MCF 10A (cell line): ENCODE results near the gene SS18. TPM values are rescaled to one million over a fixed set of nuclear protein-coding genes. Genes with fewer than 3 reads are reported as not detected.

Experiments used
- BruUV-seq: library from RNA; stranded (reverse); fragments of 400-500 nt; replicated peaks from 2 replicates; lab custom pipeline; 2021; lab: Mats Ljungman, UMichigan
- CTCF ChIA-PET: fragments of 300-600 bp; sonication (Branson Sonifier 250); formaldehyde crosslinking; extraction: SDS; loops from one replicate; lab custom pipeline; 2021; ENCODE audit warnings: antibody characterized with exemption, inconsistent platforms; lab: Yijun Ruan, JAX
- POLR2A ChIA-PET: fragments of 300-600, 350-650 bp; sonication (Branson Sonifier 250); formaldehyde crosslinking; extraction: SDS; loops from one replicate; lab custom pipeline; 2020; ENCODE audit warnings: antibody characterized with exemption, inconsistent platforms; lab: Yijun Ruan, JAX
- DNase-seq: peaks from one replicate; pipeline ENCODE4 v3.0.0-alpha.2; 2018; ENCODE audit not compliant: unreplicated experiment
- H3K27ac Mint-ChIP-seq: one replicate; pipeline ENCODE4 v1.8.0; 2022; ENCODE audit warnings: mild to moderate bottlenecking, low read depth, mixed read lengths; ENCODE audit not compliant: unreplicated experiment
- H3K27me3 Mint-ChIP-seq: one replicate; pipeline ENCODE4 v1.8.0; 2022; ENCODE audit warnings: mixed read lengths; ENCODE audit not compliant: insufficient read depth, unreplicated experiment
- H3K36me3 Mint-ChIP-seq: one replicate; pipeline ENCODE4 v1.8.0; 2022; ENCODE audit warnings: mild to moderate bottlenecking, moderate library complexity, mixed read lengths; ENCODE audit not compliant: insufficient read depth, unreplicated experiment
- H3K4me1 Mint-ChIP-seq: one replicate; pipeline ENCODE4 v1.8.0; 2022; ENCODE audit warnings: mixed read lengths; ENCODE audit not compliant: insufficient read depth, unreplicated experiment
- H3K4me3 Mint-ChIP-seq: one replicate; pipeline ENCODE4 v1.8.0; 2022; ENCODE audit warnings: mild to moderate bottlenecking, moderate library complexity, mixed read lengths; ENCODE audit not compliant: unreplicated experiment
- H3K9me3 Mint-ChIP-seq: one replicate; pipeline ENCODE4 v1.8.0; 2022; ENCODE audit warnings: mixed read lengths; ENCODE audit not compliant: unreplicated experiment
- intact Hi-C: fragments of 100-400 bp; cut with micrococcal nuclease; formaldehyde crosslinking; loops from 2 replicates; pipeline ENCODE4 v1.14.1; 2022
- total RNA-seq: library from RNA; stranded (reverse); gene quantifications from 2 replicates; pipeline ENCODE4 v1.2.3, GENCODE V29; 2022
- TF ChIP-seq, protein P1 (sequence below): fragments of 200-600 bp; IDR thresholded peaks from one replicate; pipeline ENCODE4 v1.8.0; 2022; ENCODE audit warnings: antibody characterized with exemption, mild to moderate bottlenecking; ENCODE audit not compliant: unreplicated experiment

The SS18 gene
- total RNA-seq, 1 experiment from 2014 or later = 89.9 TPM

DNA sequence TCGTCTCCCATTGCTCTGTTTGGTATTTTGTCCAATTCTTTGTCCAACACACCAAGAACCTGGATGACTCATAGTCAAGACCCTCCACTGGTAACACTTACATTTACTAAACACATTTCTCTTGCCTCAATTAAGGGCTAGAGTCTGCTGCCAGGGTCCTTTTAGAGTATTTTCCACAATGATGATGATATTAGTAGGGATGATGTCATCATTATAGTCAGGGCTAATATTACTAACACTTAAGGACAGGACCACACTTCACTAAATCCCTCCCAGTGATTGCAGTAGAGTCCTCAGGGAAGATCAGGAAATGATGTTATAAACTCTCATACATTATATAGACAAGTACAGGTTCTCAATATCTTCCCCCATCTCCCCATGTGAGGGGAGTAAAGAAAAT, 13.6 kb upstream of the SS18 start:
- ChIA-PET POLR2A (no interaction called here), CTCF (interaction anchor here (0.8 kb wide), 1 partner anchor 26 kb away, joined by 7 read pairs; no protein-coding TSS in a partner anchor)
- Mint-ChIP-seq H3K27me3 (no peaks in the 10 kb centered on the region), H3K36me3 (no peaks in the 10 kb centered on the region), H3K9me3 (no peaks in the 10 kb centered on the region), H3K27ac (no peak overlapping the region), H3K4me1 (no peaks in the 10 kb centered on the region), H3K4me3 (no peak overlapping the region)
- no peak for DNase-seq
- TF ChIP-seq, protein P1, sequence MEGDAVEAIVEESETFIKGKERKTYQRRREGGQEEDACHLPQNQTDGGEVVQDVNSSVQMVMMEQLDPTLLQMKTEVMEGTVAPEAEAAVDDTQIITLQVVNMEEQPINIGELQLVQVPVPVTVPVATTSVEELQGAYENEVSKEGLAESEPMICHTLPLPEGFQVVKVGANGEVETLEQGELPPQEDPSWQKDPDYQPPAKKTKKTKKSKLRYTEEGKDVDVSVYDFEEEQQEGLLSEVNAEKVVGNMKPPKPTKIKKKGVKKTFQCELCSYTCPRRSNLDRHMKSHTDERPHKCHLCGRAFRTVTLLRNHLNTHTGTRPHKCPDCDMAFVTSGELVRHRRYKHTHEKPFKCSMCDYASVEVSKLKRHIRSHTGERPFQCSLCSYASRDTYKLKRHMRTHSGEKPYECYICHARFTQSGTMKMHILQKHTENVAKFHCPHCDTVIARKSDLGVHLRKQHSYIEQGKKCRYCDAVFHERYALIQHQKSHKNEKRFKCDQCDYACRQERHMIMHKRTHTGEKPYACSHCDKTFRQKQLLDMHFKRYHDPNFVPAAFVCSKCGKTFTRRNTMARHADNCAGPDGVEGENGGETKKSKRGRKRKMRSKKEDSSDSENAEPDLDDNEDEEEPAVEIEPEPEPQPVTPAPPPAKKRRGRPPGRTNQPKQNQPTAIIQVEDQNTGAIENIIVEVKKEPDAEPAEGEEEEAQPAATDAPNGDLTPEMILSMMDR = no peak
- no TSS peak for BruUV-seq
- intact Hi-C loops = no loop called here

DNA sequence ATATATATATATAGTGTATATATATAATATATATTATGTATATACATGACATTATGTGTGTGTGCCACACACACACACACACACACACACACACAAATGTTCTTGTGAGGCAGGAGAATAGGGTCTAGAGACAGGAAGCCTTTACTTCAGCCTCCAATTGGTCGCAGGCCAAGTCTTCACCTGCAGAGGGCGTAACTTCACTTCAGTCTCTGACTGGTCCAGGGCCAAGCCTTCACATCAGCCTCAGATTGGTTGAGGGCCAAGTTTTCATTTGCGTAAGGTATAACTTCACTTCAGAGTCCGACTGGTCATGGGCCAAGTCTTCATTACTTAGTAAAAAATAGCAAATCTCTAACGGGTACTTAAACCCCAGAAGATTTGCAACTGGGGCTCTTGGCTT, 13.2 kb upstream of the SS18 start:
- no TSS peak for BruUV-seq
- DNase-seq = peak; percentile 58
- H3K4me1 Mint-ChIP-seq = no peaks in the 10 kb centered on the region
- ChIA-PET CTCF (interaction anchor here (0.6 kb wide), 1 partner anchor 44 kb away, joined by 3 read pairs; no protein-coding TSS in a partner anchor), POLR2A (no interaction called here)
- H3K27ac Mint-ChIP-seq = no peak overlapping the region
- intact Hi-C loops = no loop called here
- TF ChIP-seq, protein P1 = no peak
- H3K27me3 Mint-ChIP-seq = no peaks in the 10 kb centered on the region
- H3K4me3 Mint-ChIP-seq = no peak overlapping the region
- H3K9me3 Mint-ChIP-seq = no peaks in the 10 kb centered on the region
- no peaks in the 10 kb centered on the region for H3K36me3 Mint-ChIP-seq

DNA sequence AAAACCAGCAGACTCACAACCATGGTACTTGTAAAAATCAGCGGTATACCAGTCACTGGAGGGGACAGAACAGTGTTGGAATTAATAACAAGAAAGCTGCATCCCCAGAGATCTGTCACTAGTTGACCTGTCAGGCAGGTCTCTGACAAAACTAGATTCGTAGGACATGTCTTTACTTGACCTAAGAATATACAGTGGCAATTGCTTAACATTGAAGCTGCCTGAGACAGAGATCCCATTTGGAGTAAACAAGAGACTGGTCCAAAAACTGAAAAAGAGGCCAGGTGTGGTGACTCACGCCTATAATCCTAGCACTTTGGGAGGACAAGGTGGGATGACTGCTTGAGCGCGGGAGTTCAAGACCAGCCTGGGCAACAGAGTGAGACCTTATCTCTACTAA, 7.2 kb upstream of the SS18 start:
- CTCF ChIA-PET = interaction anchor here (0.5 to 1.2 kb wide), 3 partner anchors 15 to 62 kb away, joined by 3 to 5 read pairs (median 3); no protein-coding TSS in a partner anchor
- Mint-ChIP-seq H3K27ac (peak overlapping the region; percentile 46), H3K9me3 (no peaks in the 10 kb centered on the region), H3K4me3 (no peak overlapping the region), H3K4me1 (no peaks in the 10 kb centered on the region), H3K27me3 (no peaks in the 10 kb centered on the region), H3K36me3 (no peaks in the 10 kb centered on the region)
- BruUV-seq = no TSS peak
- POLR2A ChIA-PET = interaction anchor here (0.7 to 1.2 kb wide), 7 partner anchors 8 to 452 kb away, joined by 3 to 6 read pairs (median 3); partner anchors contain the start of gene TAF4B
- TF ChIP-seq, protein P1 = no peak
- intact Hi-C loops = no loop called here
- DNase-seq = peak; percentile 70

DNA sequence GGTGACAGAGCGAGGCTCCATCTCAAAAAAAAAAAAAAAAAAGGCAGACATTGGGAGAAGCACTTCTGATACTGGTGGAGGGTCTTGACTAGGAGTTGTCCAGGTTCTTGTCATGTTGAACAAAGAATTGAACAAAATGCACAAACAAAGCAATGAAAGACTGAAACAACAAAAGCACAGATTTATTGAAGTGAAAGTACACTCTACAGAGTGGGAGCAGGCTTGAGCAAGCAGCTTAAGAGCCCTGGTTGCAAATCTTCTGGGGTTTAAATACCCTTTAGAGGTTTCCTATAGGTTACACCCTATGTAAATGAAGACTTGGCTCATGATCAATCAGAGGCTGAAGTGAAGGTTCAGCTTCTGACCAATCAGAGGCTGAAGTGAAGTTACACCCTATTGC, 6.4 kb upstream of the SS18 start:
- Mint-ChIP-seq H3K9me3 (no peaks in the 10 kb centered on the region), H3K27me3 (no peaks in the 10 kb centered on the region), H3K36me3 (no peaks in the 10 kb centered on the region), H3K4me3 (no peak overlapping the region), H3K4me1 (no peaks in the 10 kb centered on the region), H3K27ac (peak overlapping the region; percentile 46)
- DNase-seq = no peak
- no TSS peak for BruUV-seq
- CTCF ChIA-PET = interaction anchor here (0.6 to 1.2 kb wide), 3 partner anchors 61 to 609 kb away, joined by 3 read pairs; no protein-coding TSS in a partner anchor
- TF ChIP-seq, protein P1 = no peak
- POLR2A ChIA-PET = interaction anchor here (1.1 to 1.2 kb wide), 4 partner anchors 7 to 130 kb away, joined by 3 to 7 read pairs (median 4); partner anchors contain the start of gene TAF4B
- intact Hi-C loops = no loop called here
